Neural progenitor cell (in vitro differentiated cells): Measurements from ENCODE around the gene RFX8.

ENCODE experiments used
- CTCF ChIP-seq: fragments of 200-600 bp; sonication (generic); IDR thresholded peaks from 2 replicates; pipeline ENCODE4 v1.5.1; 2017; ENCODE audit warnings: antibody characterized with exemption, mild to moderate bottlenecking
- EZH2 ChIP-seq: fragments of 200-600 bp; sonication (generic); IDR thresholded peaks from 2 replicates; pipeline ENCODE4 v1.6.1; 2017; ENCODE audit warnings: antibody characterized with exemption, mild to moderate bottlenecking, moderate library complexity

GRCh38 chr2:101387151-101387834 is 87.6 kb downstream of the RFX8 start, which contains the start of gene CREG2:
- TF ChIP-seq EZH2 (peak; percentile 71), CTCF (peak; percentile 65)
